GM04504 (cell line): Measurements from ENCODE around the gene SELL.
"Not testable (repeated sequence)": the region's sequence is repeated elsewhere in the genome, so short reads cannot be mapped to it uniquely, and the experiment has no call there.

Source experiments
- DNase-seq: peaks from one replicate; pipeline ENCODE4 v3.0.0-alpha.2; 2012; ENCODE audit warnings: low read depth

SELL gene

DNA sequence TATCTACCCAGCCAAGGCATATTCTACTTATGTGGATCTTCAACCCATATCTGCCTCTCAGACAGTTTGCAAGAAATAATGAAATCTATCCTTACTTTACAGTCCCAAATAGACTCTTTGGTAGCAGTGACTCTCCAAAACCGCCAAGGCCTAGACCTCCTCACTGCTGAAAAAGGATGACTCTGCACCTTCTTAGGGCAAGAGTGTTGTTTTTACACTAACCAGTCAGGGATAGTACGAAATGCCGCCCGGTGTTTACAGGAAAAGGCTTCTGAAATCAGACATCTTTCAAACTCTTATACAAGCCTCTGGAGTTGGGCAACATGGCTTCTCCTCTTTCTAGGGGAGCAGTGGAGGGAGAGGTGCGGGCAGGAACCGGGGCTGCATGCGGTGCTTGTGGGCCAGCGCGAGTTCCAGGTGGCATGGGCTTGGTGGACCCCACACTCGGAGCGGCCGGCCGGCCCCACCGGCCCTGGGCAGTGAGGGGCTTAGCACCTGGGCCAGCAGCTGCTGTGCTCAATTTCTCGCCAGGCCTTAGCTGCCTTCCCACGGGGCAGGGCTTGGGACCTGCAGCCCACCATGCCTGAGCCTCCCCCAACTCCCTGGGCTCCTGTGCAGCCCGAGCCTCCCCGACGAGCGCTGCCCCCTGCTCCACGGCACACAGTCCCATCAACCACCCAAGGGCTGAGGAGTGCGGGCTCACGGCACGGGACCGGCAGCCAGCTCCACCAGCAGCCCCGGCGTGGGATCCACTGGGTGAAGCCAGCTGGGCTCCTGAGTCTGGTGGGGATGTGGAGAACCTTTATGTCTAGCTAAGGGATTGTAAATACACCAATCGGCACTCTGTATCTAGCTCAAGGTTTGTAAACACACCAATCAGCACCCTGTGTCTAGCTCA lies 43.5 kb downstream of the SELL start:
- not testable (repeated sequence) for DNase-seq

DNA sequence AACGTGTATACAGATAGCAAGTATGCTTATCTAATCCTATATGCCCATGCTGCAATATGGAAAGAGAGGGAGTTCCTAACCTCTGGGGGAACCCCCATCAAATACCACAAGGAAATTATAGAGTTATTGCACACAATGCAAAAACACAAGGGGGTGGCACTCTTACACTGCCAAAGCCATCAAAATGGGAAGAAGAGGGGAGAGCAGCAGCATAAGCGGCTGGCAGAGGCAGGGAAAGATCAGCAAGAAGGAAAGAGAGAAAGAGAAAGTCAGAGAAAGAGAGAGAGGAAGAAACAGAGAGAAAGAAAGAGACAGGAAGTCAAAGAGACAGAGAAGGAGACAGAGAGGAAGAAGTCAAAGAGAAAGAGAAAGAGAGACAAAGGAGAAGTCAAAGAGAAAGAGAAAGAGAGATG lies 44.2 kb downstream of the SELL start:
- not testable (repeated sequence) for DNase-seq

DNA sequence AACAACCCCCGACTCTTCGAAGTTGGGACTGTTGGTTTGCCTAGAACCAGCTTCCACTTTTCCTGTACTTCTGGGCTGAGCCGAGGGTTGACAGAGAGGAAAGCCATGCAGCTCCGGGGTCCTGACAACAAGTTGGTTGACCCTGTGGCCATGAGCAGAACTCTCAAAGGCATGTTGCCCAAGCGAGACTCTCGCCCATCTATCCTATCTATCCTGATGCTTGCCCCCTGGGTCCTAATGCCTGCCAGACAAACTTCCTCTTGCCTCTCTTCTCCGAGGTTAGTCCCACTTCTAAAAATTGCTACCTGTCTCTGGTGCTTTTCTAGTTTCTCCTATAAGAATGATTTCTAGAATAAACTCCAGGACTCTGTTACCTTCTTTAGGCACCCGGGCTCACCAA lies 48.7 kb downstream of the SELL start:
- not testable (repeated sequence) for DNase-seq

DNA sequence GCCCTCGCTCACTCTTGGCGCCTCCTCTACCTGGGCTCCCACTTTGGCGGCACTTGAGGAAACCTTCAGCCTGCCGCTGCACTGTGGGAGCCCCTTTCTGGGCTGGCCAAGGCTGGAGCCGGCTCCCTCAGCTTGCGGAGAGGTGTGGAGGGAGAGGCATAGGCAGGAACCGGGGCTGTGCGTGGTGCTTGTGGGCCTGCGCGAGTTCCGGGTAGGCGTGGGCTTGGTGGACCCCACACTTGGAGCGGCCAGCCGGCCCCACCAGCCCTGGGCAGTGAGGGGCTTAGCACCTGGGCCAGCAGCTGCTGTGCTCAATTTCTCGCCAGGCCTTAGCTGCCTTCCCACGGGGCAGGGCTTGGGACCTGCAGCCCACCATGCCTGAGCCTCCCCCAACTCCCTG lies 50.4 kb downstream of the SELL start:
- DNase-seq = not testable (repeated sequence)

DNA sequence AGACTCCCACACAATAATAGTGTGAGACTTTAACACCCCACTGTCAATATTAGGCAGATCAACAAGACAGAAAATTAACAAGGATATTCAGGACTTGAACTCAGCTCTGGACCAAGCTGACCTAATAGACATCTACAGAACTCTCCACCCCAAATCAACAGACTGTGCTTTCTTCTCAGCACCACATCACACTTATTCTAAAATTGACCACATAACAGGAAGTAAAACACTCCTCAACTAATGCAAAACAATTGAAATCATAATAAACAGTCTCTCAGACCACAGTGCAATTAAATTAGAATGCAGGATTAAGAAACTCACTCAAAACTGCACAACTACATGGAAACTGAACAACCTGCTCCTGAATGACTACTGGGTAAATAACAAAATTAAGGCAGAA lies 52.6 kb downstream of the SELL start:
- not testable (repeated sequence) for DNase-seq

DNA sequence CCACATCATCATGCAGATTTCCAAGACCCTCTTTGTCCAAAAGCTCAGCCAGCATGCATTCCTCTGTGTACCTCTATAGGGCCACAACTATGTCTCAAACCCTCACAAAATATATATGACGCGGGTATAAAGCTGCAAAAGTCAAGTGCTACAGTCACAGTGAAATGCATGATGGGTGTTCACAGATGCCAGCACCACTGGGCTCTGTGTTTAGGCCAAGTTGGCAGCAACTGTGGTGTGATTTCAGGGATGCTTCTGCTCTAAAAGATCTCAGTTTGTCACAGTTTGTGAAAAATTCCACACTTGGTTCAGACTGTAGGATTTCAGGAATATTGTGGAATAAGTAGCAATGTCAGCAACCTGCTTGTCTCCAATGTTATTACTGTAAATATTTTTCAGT lies 57.5 kb downstream of the SELL start:
- DNase-seq = no peak

DNA sequence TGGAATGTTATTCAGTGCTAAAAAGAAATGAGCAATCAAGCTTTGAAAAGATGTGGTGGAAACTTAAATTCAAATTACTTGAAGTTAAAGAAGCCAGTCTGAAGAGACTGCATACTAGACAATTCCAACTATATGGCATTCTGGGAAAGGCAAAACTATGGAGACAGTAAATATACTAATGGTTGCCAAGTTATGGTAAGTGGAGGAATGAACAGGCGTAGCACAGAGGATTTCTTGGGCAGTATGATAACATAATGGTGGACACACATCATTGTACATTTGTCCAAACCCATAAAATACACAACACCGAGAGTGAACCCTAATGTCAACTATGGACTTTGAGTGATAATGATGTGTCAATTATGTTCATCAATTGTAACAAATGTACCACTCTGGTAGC lies 60.4 kb downstream of the SELL start:
- no peak for DNase-seq

DNA sequence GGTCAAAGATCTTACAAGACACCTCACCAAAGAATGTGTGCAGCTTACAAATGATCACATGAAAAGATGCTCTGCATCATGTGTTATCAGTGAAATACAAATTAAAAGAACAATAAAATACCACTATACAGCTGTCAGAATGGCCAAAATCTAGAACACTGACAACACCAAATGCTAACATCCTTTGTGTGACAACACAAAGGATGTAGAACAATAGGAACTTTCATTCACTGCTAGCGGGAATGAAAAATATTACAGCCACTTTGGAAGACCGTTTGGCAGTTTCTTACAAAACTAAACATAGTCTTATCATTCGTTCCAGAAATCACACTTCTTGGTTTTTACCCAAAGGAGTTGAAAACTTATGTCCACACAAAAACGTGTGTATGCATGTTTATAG lies 60.9 kb downstream of the SELL start:
- DNase-seq = no peak

DNA sequence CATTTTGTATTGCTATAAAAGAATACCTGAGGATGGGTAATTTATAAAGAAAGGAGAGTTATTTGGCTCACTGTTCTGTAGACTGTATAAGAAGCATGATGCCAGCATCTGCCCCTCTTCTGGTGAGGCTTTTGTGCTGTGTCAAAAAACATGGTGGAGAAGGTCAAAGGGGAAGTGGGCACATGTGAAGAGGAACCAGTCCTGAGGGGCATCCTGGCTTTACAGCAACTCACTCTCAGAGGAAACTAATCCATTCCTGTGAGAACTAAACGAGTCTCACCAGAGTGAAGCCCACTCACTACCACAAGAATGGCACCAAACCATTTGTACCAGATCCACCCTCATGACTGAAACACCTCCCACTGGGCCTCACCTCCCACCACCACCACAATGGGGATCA lies 62.7 kb downstream of the SELL start:
- DNase-seq = no peak

DNA sequence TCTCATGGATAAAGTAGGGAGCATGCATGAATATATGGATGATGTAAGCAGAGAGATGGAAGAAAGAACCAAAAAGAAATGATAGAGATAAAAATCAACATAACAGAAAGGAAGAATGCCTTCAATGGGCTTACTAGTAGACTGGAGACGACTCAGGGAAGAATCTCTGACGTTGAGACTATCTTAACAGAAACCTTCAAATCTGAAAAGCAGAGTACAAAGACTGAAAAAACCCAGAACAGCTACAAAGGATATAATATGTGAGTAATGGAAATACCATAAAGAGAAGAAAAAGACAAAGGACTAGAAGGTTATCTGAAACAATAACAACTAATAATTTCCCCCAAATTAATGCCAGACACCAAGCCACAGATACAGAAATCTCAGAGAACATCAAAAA lies 63.2 kb downstream of the SELL start:
- no peak for DNase-seq

DNA sequence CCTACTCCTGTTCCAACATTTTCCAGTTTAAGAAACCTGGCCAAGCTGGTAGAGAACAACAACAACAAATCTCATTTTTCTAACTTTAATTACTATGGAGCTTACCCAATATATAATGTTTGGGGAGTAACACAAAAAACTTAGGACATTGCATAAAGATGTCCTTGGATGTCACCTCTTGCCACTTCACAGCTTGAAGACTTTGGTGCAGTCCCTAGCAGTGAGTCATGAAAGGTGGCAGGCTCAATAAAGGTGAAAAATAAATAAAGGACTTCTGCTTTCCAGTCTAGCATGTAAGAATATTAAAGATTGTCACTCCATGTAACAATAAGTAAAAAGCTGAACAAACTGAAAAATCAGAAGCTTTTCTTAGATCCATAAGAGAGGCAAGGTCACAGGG lies 63.9 kb downstream of the SELL start:
- no peak for DNase-seq

DNA sequence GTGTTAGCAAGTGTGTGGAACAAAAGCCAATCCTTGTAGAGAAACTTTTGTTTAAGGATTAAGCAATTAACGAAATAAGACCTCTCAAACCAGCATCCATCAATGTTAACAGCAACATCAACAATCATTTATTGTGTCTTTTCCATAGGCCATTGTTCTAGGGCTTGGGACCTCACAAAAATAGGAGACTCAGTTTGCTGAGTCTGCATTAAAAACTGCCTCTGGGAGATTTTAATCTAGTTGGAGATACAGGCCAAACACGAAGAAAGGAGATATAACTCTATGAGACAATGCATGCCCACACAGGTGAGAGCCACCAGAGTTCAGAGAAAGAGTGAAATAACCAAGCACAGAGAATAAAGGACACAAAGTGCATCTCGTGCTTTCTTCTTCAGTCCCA lies 67.1 kb downstream of the SELL start:
- DNase-seq = no peak
